ENCODE results near the gene ACP3. TPM values are rescaled to one million over a fixed set of nuclear protein-coding genes. Genes with fewer than 3 reads are reported as not detected.

ACP3 gene
- total and polyA plus RNA-seq, 9 of the 15 experiments (the other 6 are each of a cell fraction or from before 2014, with no cell fraction given), result 0.08 to 1.1 (median 0.21) TPM

- TF ChIP-seq MEF2A (IDR thresholded peaks at IDR 0.05; ENCODE audit: control insufficient read depth, low read depth, low read length), result no peak
- no peak for TF ChIP-seq ZBTB7A (IDR thresholded peaks at IDR 0.05; ENCODE audit: borderline replicate concordance, control insufficient read depth, low read depth, low read length)
- TF ChIP-seq NELFE (IDR thresholded peaks at IDR 0.05; ENCODE audit: insufficient read depth, insufficient read length), result no peak
- peak; percentile 67; the same call in 1 of the 2 replicates for TF ChIP-seq REST (IDR thresholded peaks at IDR 0.05; ENCODE audit: borderline replicate concordance)
- no peak for TF ChIP-seq REST (CRISPR knock-in tag; IDR thresholded peaks at IDR 0.05; ENCODE audit: low read depth)
- peak; percentile 64 to 70 for TF ChIP-seq RAD21 (CRISPR knock-in tag; conservative IDR thresholded peaks at IDR 0.05 in 1 of 2, IDR thresholded peaks at IDR 0.05 in 1 of 2)
- TF ChIP-seq SMAD1 (IDR thresholded peaks at IDR 0.05; ENCODE audit: low read depth, low read length, partially characterized antibody), result no peak
- TF ChIP-seq CTCF (IDR thresholded peaks at IDR 0.05 in 2 of 3, conservative IDR thresholded peaks at IDR 0.05 in 1 of 3; ENCODE audit: insufficient read depth in 2 of 3, low read depth in 1 of 3, low read length in 3 of 3), result peak; percentile 54 to 73 (median 58)
- TF ChIP-seq KLF6 (CRISPR knock-in tag; IDR thresholded peaks at IDR 0.05; ENCODE audit: borderline replicate concordance), result no peak
These were observed 25.9 kb downstream of the ACP3 start (continued) for GRCh38 chr3:132343018-132343612.

Measured in K562 (cell line).